ENCODE data around the gene ARHGAP31. TPM values are rescaled to one million over a fixed set of nuclear protein-coding genes. Genes with fewer than 3 reads are reported as not detected.

The ARHGAP31 gene
- total RNA-seq, 1 donor from 2014 or later, result 48.1 TPM

DNA sequence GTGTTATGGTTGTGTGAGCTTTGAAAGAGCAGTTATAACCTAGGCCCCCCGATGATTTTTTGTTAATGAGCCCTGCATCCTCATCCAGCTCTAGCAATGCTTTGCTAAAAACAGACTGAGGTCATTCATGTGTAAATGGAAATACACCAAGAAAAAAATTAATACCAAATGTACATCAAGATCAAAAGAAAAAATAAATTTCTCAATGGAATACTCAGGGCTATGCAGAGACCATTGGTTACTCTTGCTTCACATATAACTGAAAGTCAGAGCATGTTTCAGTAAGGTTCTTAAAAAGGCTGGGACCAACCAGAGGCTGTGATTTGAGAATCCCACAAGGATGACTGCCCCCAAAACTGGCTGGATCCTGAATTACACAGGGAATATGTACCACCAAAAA is 48.0 kb downstream of the ARHGAP31 start:
- peaks cover 63% of the 10 kb centered on the region for H4K20me1 ChIP-seq (ENCODE audit: insufficient read depth, low read length)
- no peaks in the 10 kb centered on the region for H3K4me1 ChIP-seq (ENCODE audit: insufficient read depth, low read length)
- Mint-ChIP-seq H3K9me3 (ENCODE audit: unreplicated experiment) (no peaks in the 10 kb centered on the region), H3K27ac (ENCODE audit: unreplicated experiment) (no peak overlapping the region), H3K4me3 (ENCODE audit: unreplicated experiment) (no peak overlapping the region), H3K27me3 (ENCODE audit: low read depth, unreplicated experiment) (no peaks in the 10 kb centered on the region), H3K36me3 (ENCODE audit: low read depth, unreplicated experiment) (peaks cover 18% of the 10 kb centered on the region), H3K4me1 (ENCODE audit: low read depth, unreplicated experiment) (peaks cover 10% of the 10 kb centered on the region)
- peaks cover 86% of the 10 kb centered on the region for H3K79me2 ChIP-seq (ENCODE audit: insufficient read depth, low read length)
- TF ChIP-seq, protein P1, sequence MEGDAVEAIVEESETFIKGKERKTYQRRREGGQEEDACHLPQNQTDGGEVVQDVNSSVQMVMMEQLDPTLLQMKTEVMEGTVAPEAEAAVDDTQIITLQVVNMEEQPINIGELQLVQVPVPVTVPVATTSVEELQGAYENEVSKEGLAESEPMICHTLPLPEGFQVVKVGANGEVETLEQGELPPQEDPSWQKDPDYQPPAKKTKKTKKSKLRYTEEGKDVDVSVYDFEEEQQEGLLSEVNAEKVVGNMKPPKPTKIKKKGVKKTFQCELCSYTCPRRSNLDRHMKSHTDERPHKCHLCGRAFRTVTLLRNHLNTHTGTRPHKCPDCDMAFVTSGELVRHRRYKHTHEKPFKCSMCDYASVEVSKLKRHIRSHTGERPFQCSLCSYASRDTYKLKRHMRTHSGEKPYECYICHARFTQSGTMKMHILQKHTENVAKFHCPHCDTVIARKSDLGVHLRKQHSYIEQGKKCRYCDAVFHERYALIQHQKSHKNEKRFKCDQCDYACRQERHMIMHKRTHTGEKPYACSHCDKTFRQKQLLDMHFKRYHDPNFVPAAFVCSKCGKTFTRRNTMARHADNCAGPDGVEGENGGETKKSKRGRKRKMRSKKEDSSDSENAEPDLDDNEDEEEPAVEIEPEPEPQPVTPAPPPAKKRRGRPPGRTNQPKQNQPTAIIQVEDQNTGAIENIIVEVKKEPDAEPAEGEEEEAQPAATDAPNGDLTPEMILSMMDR (IDR thresholded peaks at IDR 0.05; ENCODE audit: insufficient read depth, low read depth, low read length), result no peak
- no peak for TF ChIP-seq EZH2 (IDR thresholded peaks at IDR 0.05; ENCODE audit: insufficient read depth, low read length)
- DNase-seq (ENCODE audit: low read depth) (no peak), FAIRE-seq (no peak)
- no peak overlapping the region for H3K27ac ChIP-seq (ENCODE audit: low read depth, low read length)
- H3K4me3 ChIP-seq (ENCODE audit: insufficient read depth, low read depth, low read length), result no peak overlapping the region
- H3K9me3 ChIP-seq (ENCODE audit: insufficient read depth, low read depth, low read length), result peaks cover 1% of the 10 kb centered on the region
- no peak overlapping the region for H3K4me2 ChIP-seq (ENCODE audit: low read length)
- peaks cover 3% of the 10 kb centered on the region for H3K36me3 ChIP-seq (ENCODE audit: insufficient read depth, low read length)
- H2AFZ ChIP-seq (ENCODE audit: low read depth, low read length), result no peak overlapping the region
- no peaks in the 10 kb centered on the region for H3K27me3 ChIP-seq (ENCODE audit: insufficient read depth, low read length)
- no peak overlapping the region for H3K9ac ChIP-seq (ENCODE audit: low read length)

GRCh38 chr3:119343719-119344118 is 49.5 kb downstream of the ARHGAP31 start:
- H3K36me3 Mint-ChIP-seq (ENCODE audit: low read depth, unreplicated experiment), result peaks cover 12% of the 10 kb centered on the region
- Histone ChIP-seq H3K4me1 (ENCODE audit: insufficient read depth, low read length) (no peaks in the 10 kb centered on the region), H3K9me3 (ENCODE audit: insufficient read depth, low read depth, low read length) (no peaks in the 10 kb centered on the region), H3K79me2 (ENCODE audit: insufficient read depth, low read length) (peaks cover 89% of the 10 kb centered on the region), H4K20me1 (ENCODE audit: insufficient read depth, low read length) (peaks cover 69% of the 10 kb centered on the region), H3K9ac (ENCODE audit: low read length) (no peak overlapping the region), H3K36me3 (ENCODE audit: insufficient read depth, low read length) (peaks cover 5% of the 10 kb centered on the region), H3K4me3 (ENCODE audit: insufficient read depth, low read depth, low read length) (no peak overlapping the region), H3K4me2 (ENCODE audit: low read length) (no peak overlapping the region), H2AFZ (ENCODE audit: low read depth, low read length) (no peak overlapping the region), H3K27me3 (ENCODE audit: insufficient read depth, low read length) (no peaks in the 10 kb centered on the region), H3K27ac (ENCODE audit: low read depth, low read length) (no peak overlapping the region)
- no peaks in the 10 kb centered on the region for H3K27me3 Mint-ChIP-seq (ENCODE audit: low read depth, unreplicated experiment)
- TF ChIP-seq, protein P1 (IDR thresholded peaks at IDR 0.05; ENCODE audit: insufficient read depth, low read depth, low read length), result no peak
- H3K4me1 Mint-ChIP-seq (ENCODE audit: low read depth, unreplicated experiment), result peaks cover 7% of the 10 kb centered on the region
- H3K9me3 Mint-ChIP-seq (ENCODE audit: unreplicated experiment), result no peaks in the 10 kb centered on the region
- H3K4me3 Mint-ChIP-seq (ENCODE audit: unreplicated experiment), result no peak overlapping the region
- H3K27ac Mint-ChIP-seq (ENCODE audit: unreplicated experiment), result no peak overlapping the region
- DNase-seq (ENCODE audit: low read depth) (no peak), FAIRE-seq (no peak)

GRCh38 chr3:119346076-119346496 is 51.9 kb downstream of the ARHGAP31 start:
- H3K36me3 Mint-ChIP-seq (ENCODE audit: low read depth, unreplicated experiment), result peaks cover 16% of the 10 kb centered on the region
- H3K9me3 ChIP-seq (ENCODE audit: insufficient read depth, low read depth, low read length), result no peaks in the 10 kb centered on the region
- H2AFZ ChIP-seq (ENCODE audit: low read depth, low read length), result no peak overlapping the region
- FAIRE-seq (no peak), DNase-seq (ENCODE audit: low read depth) (no peak)
- peak overlapping the region; percentile 12 for H3K27ac Mint-ChIP-seq (ENCODE audit: unreplicated experiment)
- TF ChIP-seq EZH2 (IDR thresholded peaks at IDR 0.05; ENCODE audit: insufficient read depth, low read length), result no peak
- TF ChIP-seq, protein P1 (IDR thresholded peaks at IDR 0.05; ENCODE audit: insufficient read depth, low read depth, low read length), result no peak
- H3K27me3 Mint-ChIP-seq (ENCODE audit: low read depth, unreplicated experiment), result no peaks in the 10 kb centered on the region
- peaks cover 88% of the 10 kb centered on the region for H3K79me2 ChIP-seq (ENCODE audit: insufficient read depth, low read length)
- H3K27ac ChIP-seq (ENCODE audit: low read depth, low read length), result no peak overlapping the region
- H4K20me1 ChIP-seq (ENCODE audit: insufficient read depth, low read length), result peaks cover 56% of the 10 kb centered on the region
- peaks cover 25% of the 10 kb centered on the region for H3K4me1 Mint-ChIP-seq (ENCODE audit: low read depth, unreplicated experiment)
- peaks cover 14% of the 10 kb centered on the region for H3K4me1 ChIP-seq (ENCODE audit: insufficient read depth, low read length)
- no peak overlapping the region for H3K4me3 Mint-ChIP-seq (ENCODE audit: unreplicated experiment)
- no peak overlapping the region for H3K4me3 ChIP-seq (ENCODE audit: insufficient read depth, low read depth, low read length)
- no peak overlapping the region for H3K9ac ChIP-seq (ENCODE audit: low read length)
- H3K36me3 ChIP-seq (ENCODE audit: insufficient read depth, low read length), result peaks cover 5% of the 10 kb centered on the region
- H3K9me3 Mint-ChIP-seq (ENCODE audit: unreplicated experiment), result no peaks in the 10 kb centered on the region
- H3K4me2 ChIP-seq (ENCODE audit: low read length), result no peak overlapping the region
- no peaks in the 10 kb centered on the region for H3K27me3 ChIP-seq (ENCODE audit: insufficient read depth, low read length)
